ENCODE data around the gene OGT.

The OGT gene

DNA sequence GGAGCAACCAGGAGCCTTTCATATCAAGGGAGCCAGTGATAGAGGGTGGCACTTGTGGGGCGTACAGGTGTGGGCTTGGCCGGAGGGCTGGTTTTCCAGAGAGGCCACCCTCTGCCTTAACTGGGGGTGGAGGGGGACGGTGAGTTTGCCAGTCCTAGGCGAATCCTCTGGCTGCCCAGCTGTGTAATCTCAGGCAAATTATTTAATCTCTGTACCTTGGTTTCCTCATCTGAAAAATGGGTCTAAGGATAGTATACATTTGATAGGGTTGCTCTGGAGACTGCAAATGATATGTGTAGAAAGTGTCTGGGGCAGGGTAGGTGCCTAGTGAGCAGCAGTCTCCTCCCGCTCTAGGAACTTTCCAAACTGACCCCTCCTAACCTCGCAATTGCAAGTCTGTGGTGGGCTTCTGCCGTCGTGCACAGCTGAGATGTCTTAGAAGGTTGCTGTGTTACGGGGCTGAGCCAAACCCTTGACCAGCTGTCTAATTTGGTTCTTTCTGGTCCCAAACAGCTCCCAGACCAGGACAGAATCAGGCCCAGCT lies 89.2 kb downstream of the OGT start:
- DNase-seq (ENCODE audit: low read depth in 2 of 2): no peak

- DNase-seq (ENCODE audit: low read depth in 2 of 2): peak; percentile 36 to 52
Measured at GRCh38 chrX:71622576-71623450, 89.9 kb downstream of the OGT start.

DNA sequence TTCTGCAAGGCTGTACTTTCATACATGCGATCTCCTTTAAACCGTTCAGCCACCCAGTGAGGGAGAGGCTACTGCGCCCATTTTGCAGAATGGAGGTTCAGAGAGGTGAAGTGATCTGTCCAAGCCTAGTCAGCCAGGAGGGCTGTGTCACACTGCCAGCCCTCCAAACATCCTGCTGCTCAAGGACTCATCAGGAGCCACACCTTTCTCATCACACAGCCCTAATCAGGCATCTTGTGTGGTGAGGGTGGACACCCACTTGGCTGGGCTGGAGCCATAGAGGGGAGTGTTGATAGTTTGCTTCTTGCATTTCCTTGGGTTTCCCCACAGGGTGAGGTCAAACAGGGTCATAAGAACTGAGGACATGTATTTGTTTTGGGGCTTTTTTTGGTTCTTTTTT lies 90.8 kb downstream of the OGT start:
- DNase-seq (ENCODE audit: low read depth in 2 of 2): no peak

GRCh38 chrX:71625471-71625870 lies 92.6 kb downstream of the OGT start:
- DNase-seq (ENCODE audit: low read depth in 2 of 2): no peak

Measured in activated CD8-positive, alpha-beta memory T cell treated with anti-CD3 and anti-CD28 coated beads for 4 hours (primary cell).